Keratinocyte (primary cell): ENCODE measurements around the gene VASN. TPM values are rescaled to one million over a fixed set of nuclear protein-coding genes. Genes with fewer than 3 reads are reported as not detected.

ENCODE experiments used
- DNase-seq: peaks from one replicate; pipeline ENCODE4 v3.0.0-alpha.2; 2011; ENCODE audit warnings: low read depth, missing footprints, low spot score
- FAIRE-seq: peaks from 2 replicates; lab custom pipeline; 2011; peaks lifted over from hg19 to GRCh38; lab: Jason Lieb, UNC
- H2AFZ ChIP-seq: 2 replicates; pipeline ENCODE4 v1.6.0; 2012; ENCODE audit warnings: low read length, control low read depth, inconsistent platforms; ENCODE audit not compliant: control insufficient read depth
- H3K27ac ChIP-seq: 2 replicates; pipeline ENCODE4 v1.5.1; 2011; ENCODE audit warnings: low read length; ENCODE audit not compliant: control insufficient read depth, insufficient read depth
- H3K27me3 ChIP-seq: 3 replicates; pipeline ENCODE4 v1.6.0; 2011; ENCODE audit warnings: low read length; ENCODE audit not compliant: control insufficient read depth, insufficient read depth; ENCODE audit errors: extremely low read depth
- H3K36me3 ChIP-seq, 2 experiments: 2 replicates in 1 of 2; 3 replicates in 1 of 2; pipeline ENCODE4 v1.5.1; 2011; ENCODE audit warnings: low read length in 2 of 2, mild to moderate bottlenecking in 1 of 2; ENCODE audit not compliant: control insufficient read depth in 2 of 2, insufficient read depth in 2 of 2; ENCODE audit errors: extremely low read depth in 1 of 2
- H3K4me1 ChIP-seq: 3 replicates; pipeline ENCODE4 v1.5.1; 2011; ENCODE audit warnings: low read length; ENCODE audit not compliant: control insufficient read depth, insufficient read depth; ENCODE audit errors: extremely low read depth
- H3K4me2 ChIP-seq: 3 replicates; pipeline ENCODE4 v1.6.0; 2011; ENCODE audit warnings: low read depth, low read length; ENCODE audit not compliant: control insufficient read depth, insufficient read depth; ENCODE audit errors: extremely low read depth
- H3K4me3 ChIP-seq, 3 experiments: fragments of 200-600 bp in 1 of 3; sonication (generic) in 1 of 3; 2 replicates in 2 of 3; 3 replicates in 1 of 3; pipeline ENCODE4 v1.5.1; 2011 to 2016; ENCODE audit warnings: low read length in 3 of 3, mild to moderate bottlenecking in 3 of 3, control low read depth in 2 of 3, inconsistent platforms in 1 of 3, low read depth in 1 of 3, mixed read lengths in 1 of 3, mixed run types in 1 of 3, moderate library complexity in 1 of 3; ENCODE audit not compliant: control insufficient read depth in 2 of 3, insufficient read depth in 2 of 3; ENCODE audit errors: extremely low read depth in 1 of 3
- H3K79me2 ChIP-seq: 2 replicates; pipeline ENCODE4 v1.6.0; 2012; ENCODE audit warnings: low read length; ENCODE audit not compliant: control insufficient read depth, insufficient read depth
- H3K9ac ChIP-seq: 3 replicates; pipeline ENCODE4 v1.6.0; 2011; ENCODE audit warnings: low read length; ENCODE audit not compliant: control insufficient read depth, insufficient read depth; ENCODE audit errors: extremely low read depth
- H3K9me1 ChIP-seq: 3 replicates; pipeline ENCODE4 v1.6.0; 2011; ENCODE audit warnings: low read length; ENCODE audit not compliant: control insufficient read depth, insufficient read depth; ENCODE audit errors: extremely low read depth
- H3K9me3 ChIP-seq: 2 replicates; pipeline ENCODE4 v1.5.1; 2012; ENCODE audit warnings: low read depth, low read length; ENCODE audit not compliant: control insufficient read depth
- H4K20me1 ChIP-seq: 3 replicates; pipeline ENCODE4 v1.6.0; 2011; ENCODE audit warnings: low read length; ENCODE audit not compliant: control insufficient read depth, insufficient read depth; ENCODE audit errors: extremely low read depth
- CTCF ChIP-seq, 3 experiments: IDR thresholded peaks in 1 of 3; conservative IDR thresholded peaks in 1 of 3; optimal IDR thresholded peaks in 1 of 3; 2 replicates in 2 of 3; 3 replicates in 1 of 3; pipeline versions ENCODE3 to v1.5.1; 2011; ENCODE audit warnings: low read length in 3 of 3, mild to moderate bottlenecking in 3 of 3, moderate library complexity in 2 of 3, control low read depth in 1 of 3, inconsistent platforms in 1 of 3; ENCODE audit not compliant: insufficient read depth in 2 of 3; ENCODE audit errors: extremely low read depth in 1 of 3
- EZH2 ChIP-seq: IDR thresholded peaks from one replicate; pipeline ENCODE4 v1.6.1; 2012; ENCODE audit warnings: inconsistent platforms, mild to moderate bottlenecking, low read length, moderate library complexity
- dilution Hi-C: fragments of 300-500 bp; cut with MboI; formaldehyde crosslinking; loops from one replicate; pipeline ENCODE4 v1.7.0; 2020; ENCODE audit warnings: low sequenced_read_pairs; ENCODE audit not compliant: extremely low pct_ligation_motif_present
- polyA plus RNA-seq, 5 experiments: library from polyadenylated mRNA; depleted of rRNA in 3 of 5; stranded (reverse) in 3 of 5; stranded (forward) in 1 of 5; unstranded in 1 of 5; fragments of >200 nt; gene quantifications; 1 replicate in 1 of 5; 2 replicates in 3 of 5; 3 replicates in 1 of 5; pipeline versions ENCODE4 v1.2.1 to v1.2.3, GENCODE V29; 2011 to 2012; ENCODE audit warnings: missing spikeins in 2 of 5, low read depth in 1 of 5, low replicate concordance in 1 of 5

The VASN gene
- polyA plus RNA-seq, 1 donor (not counting 4 experiments of a cell fraction or from before 2014, with no cell fraction given), result 0.37 TPM

GRCh38 chr16:4365014-4365406, 6.6 kb upstream of the VASN start:
- peaks cover 5 to 9% of the 10 kb centered on the region in 2 experiments for H3K36me3 ChIP-seq
- H3K27me3 ChIP-seq, result no peaks in the 10 kb centered on the region
- TF ChIP-seq CTCF (optimal IDR thresholded peaks at IDR 0.05 in 1 of 3, IDR thresholded peaks at IDR 0.05 in 1 of 3, conservative IDR thresholded peaks at IDR 0.05 in 1 of 3; ENCODE audit: extremely low read depth in 1 of 3, insufficient read depth in 2 of 3, low read length in 3 of 3) (no peak), EZH2 (no peak)
- H3K9me3 ChIP-seq, result no peaks in the 10 kb centered on the region
- H4K20me1 ChIP-seq, result no peaks in the 10 kb centered on the region
- no peak overlapping the region for H2AFZ ChIP-seq
- H3K79me2 ChIP-seq, result no peaks in the 10 kb centered on the region
- no peak for FAIRE-seq
- H3K4me3 ChIP-seq, result no peak overlapping the region
- dilution Hi-C loops, result no loop called here
- no peak overlapping the region for H3K27ac ChIP-seq
- H3K9me1 ChIP-seq, result no peaks in the 10 kb centered on the region
- no peak for DNase-seq
- H3K4me2 ChIP-seq, result no peak overlapping the region
- H3K9ac ChIP-seq, result no peak overlapping the region
- H3K4me1 ChIP-seq, result peaks cover 7% of the 10 kb centered on the region

- no peaks in the 10 kb centered on the region for H3K9me1 ChIP-seq
- dilution Hi-C loops, result no loop called here
- FAIRE-seq (no peak), DNase-seq (no peak)
- TF ChIP-seq EZH2 (no peak), CTCF (optimal IDR thresholded peaks at IDR 0.05 in 1 of 3, IDR thresholded peaks at IDR 0.05 in 1 of 3, conservative IDR thresholded peaks at IDR 0.05 in 1 of 3; ENCODE audit: extremely low read depth in 1 of 3, insufficient read depth in 2 of 3, low read length in 3 of 3) (no peak)
- no peak overlapping the region for H3K4me3 ChIP-seq
- H3K79me2 ChIP-seq, result no peaks in the 10 kb centered on the region
- H3K9ac ChIP-seq, result no peak overlapping the region
- H3K27ac ChIP-seq, result no peak overlapping the region
- peaks cover 7% of the 10 kb centered on the region for H3K4me1 ChIP-seq
- H3K36me3 ChIP-seq, result peaks cover 5 to 9% of the 10 kb centered on the region in 2 experiments
- H3K9me3 ChIP-seq, result no peaks in the 10 kb centered on the region
- no peaks in the 10 kb centered on the region for H3K27me3 ChIP-seq
- H3K4me2 ChIP-seq, result no peak overlapping the region
- H4K20me1 ChIP-seq, result no peaks in the 10 kb centered on the region
- no peak overlapping the region for H2AFZ ChIP-seq
These were observed 6.0 kb upstream of the VASN start for GRCh38 chr16:4365615-4366014.
